GM12878 (cell line): Measurements from ENCODE around the gene CNIH2. TPM values are rescaled to one million over a fixed set of nuclear protein-coding genes. Genes with fewer than 3 reads are reported as not detected.
A peak's percentile ranks its signal among the peaks of the same experiment; 100 is the strongest.

Experiments
- ATF7 ChIP-seq: fragments of 450-650 bp; IDR thresholded peaks from 2 replicates; pipeline ENCODE4 v1.6.1; 2016; ENCODE audit warnings: low read depth, mild to moderate bottlenecking
- CBX3 ChIP-seq: fragments of 200-600 bp; sonication (generic); IDR thresholded peaks from 2 replicates; pipeline ENCODE4 v1.6.1; 2016; ENCODE audit warnings: low read depth, borderline replicate concordance
- CHD4 ChIP-seq: fragments of 200-600 bp; sonication (generic); IDR thresholded peaks from 2 replicates; pipeline ENCODE4 v1.6.1; 2016; ENCODE audit warnings: mild to moderate bottlenecking
- CREB1 ChIP-seq: IDR thresholded peaks from 2 replicates; pipeline ENCODE4 v1.6.1; 2012; ENCODE audit warnings: low read depth, mild to moderate bottlenecking, inconsistent platforms
- EED ChIP-seq: sonication (generic); IDR thresholded peaks from 2 replicates; pipeline ENCODE4 v1.6.1; 2016; ENCODE audit warnings: antibody characterized with exemption, low read depth
- FOXM1 ChIP-seq: IDR thresholded peaks from 2 replicates; pipeline ENCODE4 v1.6.1; 2012; ENCODE audit warnings: low read depth, mild to moderate bottlenecking, inconsistent platforms, low read length, moderate library complexity
- JUND ChIP-seq: IDR thresholded peaks from 2 replicates; pipeline ENCODE4 v1.6.1; 2012; ENCODE audit warnings: low read depth, mild to moderate bottlenecking, low read length, improper control_type of control experiment, moderate library complexity
- KAT2A ChIP-seq: conservative IDR thresholded peaks from 2 replicates; pipeline ENCODE4 v1.6.1; 2011; ENCODE audit warnings: low read depth, low read length; ENCODE audit not compliant: control insufficient read depth
- MYC ChIP-seq: IDR thresholded peaks from 2 replicates; pipeline ENCODE4 v1.6.1; 2011; ENCODE audit warnings: mild to moderate bottlenecking, low read length, moderate library complexity, inconsistent platforms; ENCODE audit not compliant: insufficient read depth, insufficient replicate concordance, insufficient read length, severe bottlenecking
- REST ChIP-seq: IDR thresholded peaks from 2 replicates; pipeline ENCODE4 v1.6.1; 2012; ENCODE audit warnings: mild to moderate bottlenecking, low read depth, low read length
- SIN3A ChIP-seq: IDR thresholded peaks from 2 replicates; pipeline ENCODE4 v1.6.1; 2012; ENCODE audit warnings: low read depth, low read length, improper control_type of control experiment
- SMAD1 ChIP-seq: fragments of 450-650 bp; IDR thresholded peaks from 2 replicates; pipeline ENCODE4 v1.6.1; 2018; ENCODE audit warnings: mild to moderate bottlenecking, low read depth; ENCODE audit not compliant: partially characterized antibody
- SP1 ChIP-seq: IDR thresholded peaks from one replicate; pipeline ENCODE4 v1.6.1; 2011; ENCODE audit warnings: low read depth, low read length
- YBX1 ChIP-seq: fragments of 450-650 bp; IDR thresholded peaks from 2 replicates; pipeline ENCODE4 v1.6.1; 2016; ENCODE audit warnings: antibody characterized with exemption
- ZSCAN29 ChIP-seq: fragments of 450-650 bp; IDR thresholded peaks from 2 replicates; pipeline ENCODE4 v1.6.1; 2017; ENCODE audit warnings: mild to moderate bottlenecking, moderate library complexity
- polyA plus RNA-seq, 11 experiments: library from polyadenylated mRNA; depleted of rRNA in 4 of 11; unstranded in 6 of 11; stranded (reverse) in 5 of 11; fragments of >200 nt; fragmentation: Nextera tagmentation in 4 of 11; fragmentation: Illumina TruSeq in 1 of 11; extraction: Ambion mirVana in 4 of 11; extraction: Trizol in 1 of 11; gene quantifications; 1 replicate in 1 of 11; 2 replicates in 10 of 11; pipeline versions ENCODE4 v1.2.1 to v1.2.3, GENCODE V29; 2011 to 2016; ENCODE audit warnings: inconsistent platforms in 2 of 11, missing spikeins in 2 of 11, low read depth in 1 of 11
- total RNA-seq, 4 experiments: library from RNA; depleted of rRNA in 3 of 4; stranded (reverse); fragments of >200 nt in 3 of 4; fragmentation: Illumina TruSeq in 1 of 4; extraction: Trizol in 1 of 4; gene quantifications; 2 replicates each; pipeline versions ENCODE4 v1.2.1 to v1.2.3, GENCODE V29; 2013 to 2021
- TF ChIP-seq, protein P1 (sequence below): IDR thresholded peaks from 2 replicates; pipeline ENCODE4 v1.6.1; 2012; ENCODE audit warnings: low read depth, low read length, improper control_type of control experiment
- TF ChIP-seq, protein P2 (sequence below): IDR thresholded peaks from 2 replicates; pipeline ENCODE4 v1.6.1; 2011; ENCODE audit warnings: mild to moderate bottlenecking, low read depth, low read length, moderate library complexity; ENCODE audit not compliant: insufficient replicate concordance
- TF ChIP-seq, protein P3 (sequence below): fragments of 450-650 bp; IDR thresholded peaks from 2 replicates; pipeline ENCODE4 v1.6.1; 2017; ENCODE audit warnings: mild to moderate bottlenecking, moderate library complexity
- TF ChIP-seq, protein P4 (sequence below): fragments of 450-650 bp; IDR thresholded peaks from 2 replicates; pipeline ENCODE4 v1.6.1; 2017; ENCODE audit warnings: borderline replicate concordance

Gene CNIH2
- total and polyA plus RNA-seq, 10 of the 15 experiments (the other 5 are each of a cell fraction or from before 2014, with no cell fraction given) = 0.07 to 1.3 (median 0.68) TPM; not detected in 2

DNA sequence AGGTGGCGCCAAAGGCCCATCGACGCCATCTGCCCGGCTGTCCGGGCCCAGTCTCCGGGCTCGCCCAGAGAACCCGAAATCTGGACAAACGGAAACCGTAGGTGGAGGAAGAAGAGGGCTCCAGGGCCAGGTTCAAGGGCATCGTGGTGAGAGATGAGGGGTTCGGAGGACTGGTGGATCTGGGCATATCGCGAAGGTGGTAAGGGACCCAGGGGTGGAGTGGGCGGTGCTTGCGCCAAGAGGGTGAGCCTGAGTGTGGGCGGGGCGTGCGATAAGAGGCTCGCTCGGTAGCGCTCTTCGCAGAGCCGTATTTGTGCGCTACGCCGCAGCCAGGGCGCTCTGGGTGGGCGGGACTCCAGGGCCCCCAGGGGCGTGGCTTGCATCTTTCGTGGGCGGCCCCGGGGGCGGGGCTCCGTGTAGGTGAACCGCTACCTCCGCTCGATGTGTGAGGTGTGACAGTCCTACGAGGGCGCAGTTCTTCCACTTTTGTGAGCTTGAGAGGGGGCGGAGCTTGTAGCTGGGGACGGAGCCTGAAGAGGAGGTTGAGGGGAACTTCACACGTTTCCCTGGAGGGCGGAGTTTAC lies 34.1 kb downstream of the CNIH2 start (continued):
- TF ChIP-seq, protein P1, sequence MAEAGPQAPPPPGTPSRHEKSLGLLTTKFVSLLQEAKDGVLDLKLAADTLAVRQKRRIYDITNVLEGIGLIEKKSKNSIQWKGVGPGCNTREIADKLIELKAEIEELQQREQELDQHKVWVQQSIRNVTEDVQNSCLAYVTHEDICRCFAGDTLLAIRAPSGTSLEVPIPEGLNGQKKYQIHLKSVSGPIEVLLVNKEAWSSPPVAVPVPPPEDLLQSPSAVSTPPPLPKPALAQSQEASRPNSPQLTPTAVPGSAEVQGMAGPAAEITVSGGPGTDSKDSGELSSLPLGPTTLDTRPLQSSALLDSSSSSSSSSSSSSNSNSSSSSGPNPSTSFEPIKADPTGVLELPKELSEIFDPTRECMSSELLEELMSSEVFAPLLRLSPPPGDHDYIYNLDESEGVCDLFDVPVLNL = no peak
- TF ChIP-seq, protein P2, sequence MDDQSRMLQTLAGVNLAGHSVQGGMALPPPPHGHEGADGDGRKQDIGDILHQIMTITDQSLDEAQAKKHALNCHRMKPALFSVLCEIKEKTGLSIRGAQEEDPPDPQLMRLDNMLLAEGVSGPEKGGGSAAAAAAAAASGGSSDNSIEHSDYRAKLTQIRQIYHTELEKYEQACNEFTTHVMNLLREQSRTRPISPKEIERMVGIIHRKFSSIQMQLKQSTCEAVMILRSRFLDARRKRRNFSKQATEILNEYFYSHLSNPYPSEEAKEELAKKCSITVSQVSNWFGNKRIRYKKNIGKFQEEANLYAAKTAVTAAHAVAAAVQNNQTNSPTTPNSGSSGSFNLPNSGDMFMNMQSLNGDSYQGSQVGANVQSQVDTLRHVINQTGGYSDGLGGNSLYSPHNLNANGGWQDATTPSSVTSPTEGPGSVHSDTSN = no peak
- no peak for TF ChIP-seq EED
- TF ChIP-seq, protein P3, sequence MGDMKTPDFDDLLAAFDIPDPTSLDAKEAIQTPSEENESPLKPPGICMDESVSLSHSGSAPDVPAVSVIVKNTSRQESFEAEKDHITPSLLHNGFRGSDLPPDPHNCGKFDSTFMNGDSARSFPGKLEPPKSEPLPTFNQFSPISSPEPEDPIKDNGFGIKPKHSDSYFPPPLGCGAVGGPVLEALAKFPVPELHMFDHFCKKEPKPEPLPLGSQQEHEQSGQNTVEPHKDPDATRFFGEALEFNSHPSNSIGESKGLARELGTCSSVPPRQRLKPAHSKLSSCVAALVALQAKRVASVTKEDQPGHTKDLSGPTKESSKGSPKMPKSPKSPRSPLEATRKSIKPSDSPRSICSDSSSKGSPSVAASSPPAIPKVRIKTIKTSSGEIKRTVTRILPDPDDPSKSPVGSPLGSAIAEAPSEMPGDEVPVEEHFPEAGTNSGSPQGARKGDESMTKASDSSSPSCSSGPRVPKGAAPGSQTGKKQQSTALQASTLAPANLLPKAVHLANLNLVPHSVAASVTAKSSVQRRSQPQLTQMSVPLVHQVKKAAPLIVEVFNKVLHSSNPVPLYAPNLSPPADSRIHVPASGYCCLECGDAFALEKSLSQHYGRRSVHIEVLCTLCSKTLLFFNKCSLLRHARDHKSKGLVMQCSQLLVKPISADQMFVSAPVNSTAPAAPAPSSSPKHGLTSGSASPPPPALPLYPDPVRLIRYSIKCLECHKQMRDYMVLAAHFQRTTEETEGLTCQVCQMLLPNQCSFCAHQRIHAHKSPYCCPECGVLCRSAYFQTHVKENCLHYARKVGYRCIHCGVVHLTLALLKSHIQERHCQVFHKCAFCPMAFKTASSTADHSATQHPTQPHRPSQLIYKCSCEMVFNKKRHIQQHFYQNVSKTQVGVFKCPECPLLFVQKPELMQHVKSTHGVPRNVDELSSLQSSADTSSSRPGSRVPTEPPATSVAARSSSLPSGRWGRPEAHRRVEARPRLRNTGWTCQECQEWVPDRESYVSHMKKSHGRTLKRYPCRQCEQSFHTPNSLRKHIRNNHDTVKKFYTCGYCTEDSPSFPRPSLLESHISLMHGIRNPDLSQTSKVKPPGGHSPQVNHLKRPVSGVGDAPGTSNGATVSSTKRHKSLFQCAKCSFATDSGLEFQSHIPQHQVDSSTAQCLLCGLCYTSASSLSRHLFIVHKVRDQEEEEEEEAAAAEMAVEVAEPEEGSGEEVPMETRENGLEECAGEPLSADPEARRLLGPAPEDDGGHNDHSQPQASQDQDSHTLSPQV = peak; percentile 87; the same call in 1 of the 2 replicates
- no peak for TF ChIP-seq ZSCAN29
- TF ChIP-seq KAT2A = no peak
- no peak for TF ChIP-seq CBX3
- no peak for TF ChIP-seq CHD4
- no peak; the same call in 1 of the 2 replicates for TF ChIP-seq FOXM1
- no peak for TF ChIP-seq REST
- TF ChIP-seq SIN3A = no peak; the same call in 1 of the 2 replicates
- TF ChIP-seq ATF7 = peak; percentile 12; the same call in 1 of the 2 replicates
- TF ChIP-seq CREB1 = no peak; the same call in 1 of the 2 replicates
- TF ChIP-seq, protein P4, sequence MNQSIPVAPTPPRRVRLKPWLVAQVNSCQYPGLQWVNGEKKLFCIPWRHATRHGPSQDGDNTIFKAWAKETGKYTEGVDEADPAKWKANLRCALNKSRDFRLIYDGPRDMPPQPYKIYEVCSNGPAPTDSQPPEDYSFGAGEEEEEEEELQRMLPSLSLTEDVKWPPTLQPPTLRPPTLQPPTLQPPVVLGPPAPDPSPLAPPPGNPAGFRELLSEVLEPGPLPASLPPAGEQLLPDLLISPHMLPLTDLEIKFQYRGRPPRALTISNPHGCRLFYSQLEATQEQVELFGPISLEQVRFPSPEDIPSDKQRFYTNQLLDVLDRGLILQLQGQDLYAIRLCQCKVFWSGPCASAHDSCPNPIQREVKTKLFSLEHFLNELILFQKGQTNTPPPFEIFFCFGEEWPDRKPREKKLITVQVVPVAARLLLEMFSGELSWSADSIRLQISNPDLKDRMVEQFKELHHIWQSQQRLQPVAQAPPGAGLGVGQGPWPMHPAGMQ = no peak
- TF ChIP-seq SMAD1 = no peak
- TF ChIP-seq YBX1 = no peak
- no peak for TF ChIP-seq JUND
- TF ChIP-seq SP1 = no peak
- TF ChIP-seq MYC = no peak
